BJ (cell line): ENCODE measurements around the gene ABCC4. TPM values are rescaled to one million over a fixed set of nuclear protein-coding genes. Genes with fewer than 3 reads are reported as not detected.

ENCODE experiments used
- CTCF ChIA-PET: fragments of 350-600 bp; formaldehyde crosslinking; extraction: SDS; loops from one replicate; lab custom pipeline; 2021; ENCODE audit warnings: antibody characterized with exemption, inconsistent platforms; lab: Yijun Ruan, JAX
- POLR2A ChIA-PET: fragments of 300-600 bp; sonication (Branson Sonifier 250); formaldehyde crosslinking; extraction: SDS; loops from one replicate; lab custom pipeline; 2021; ENCODE audit warnings: antibody characterized with exemption; lab: Charles Lee
- DNase-seq: peaks from one replicate; pipeline ENCODE4 v3.0.0-alpha.2; 2011; ENCODE audit warnings: low read depth
- H3K27me3 ChIP-seq: 2 replicates; pipeline ENCODE4 v1.6.0; 2011; ENCODE audit warnings: low read length; ENCODE audit not compliant: control insufficient read depth, insufficient read depth
- H3K36me3 ChIP-seq: 2 replicates; pipeline ENCODE4 v1.5.1; 2011; ENCODE audit warnings: low read length; ENCODE audit not compliant: control insufficient read depth, insufficient read depth
- H3K4me3 ChIP-seq: 2 replicates; pipeline ENCODE4 v1.5.1; 2011; ENCODE audit warnings: low read depth, mild to moderate bottlenecking, control low read depth, low read length
- polyA plus RNA-seq: library from polyadenylated mRNA; depleted of rRNA; stranded (reverse); fragments of >200 nt; gene quantifications from 2 replicates; pipeline ENCODE4 v1.2.3, GENCODE V29; 2011
- TF ChIP-seq, protein P1 (sequence below): IDR thresholded peaks from 2 replicates; pipeline ENCODE4 v1.5.1; 2011; ENCODE audit warnings: low read depth, mild to moderate bottlenecking, control low read depth, inconsistent platforms, low read length, moderate library complexity; ENCODE audit not compliant: insufficient read depth

Gene ABCC4
- polyA plus RNA-seq, 1 experiment: 11.2 TPM

DNA sequence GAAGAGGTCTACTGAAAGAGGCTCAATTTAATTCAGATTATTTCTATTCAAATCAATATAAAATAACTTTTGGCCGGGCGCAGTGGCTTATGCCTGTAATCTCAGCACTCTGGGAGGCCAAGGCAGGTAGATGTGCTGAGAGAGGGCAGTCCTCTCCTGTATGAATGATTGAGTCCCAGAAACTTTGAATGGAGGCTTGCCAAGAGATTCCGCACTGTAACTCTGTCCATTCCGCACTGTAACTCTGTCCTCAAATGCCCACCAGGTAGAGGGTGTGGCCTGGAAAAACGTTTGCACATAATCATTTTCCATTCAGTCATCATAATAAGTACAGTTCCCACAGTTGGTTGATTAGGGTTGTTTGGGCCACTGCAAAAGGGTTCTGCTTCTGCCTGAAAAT is 314.2 kb downstream of the ABCC4 start:
- ChIA-PET POLR2A (no interaction called here), CTCF (no interaction called here)
- TF ChIP-seq, protein P1, sequence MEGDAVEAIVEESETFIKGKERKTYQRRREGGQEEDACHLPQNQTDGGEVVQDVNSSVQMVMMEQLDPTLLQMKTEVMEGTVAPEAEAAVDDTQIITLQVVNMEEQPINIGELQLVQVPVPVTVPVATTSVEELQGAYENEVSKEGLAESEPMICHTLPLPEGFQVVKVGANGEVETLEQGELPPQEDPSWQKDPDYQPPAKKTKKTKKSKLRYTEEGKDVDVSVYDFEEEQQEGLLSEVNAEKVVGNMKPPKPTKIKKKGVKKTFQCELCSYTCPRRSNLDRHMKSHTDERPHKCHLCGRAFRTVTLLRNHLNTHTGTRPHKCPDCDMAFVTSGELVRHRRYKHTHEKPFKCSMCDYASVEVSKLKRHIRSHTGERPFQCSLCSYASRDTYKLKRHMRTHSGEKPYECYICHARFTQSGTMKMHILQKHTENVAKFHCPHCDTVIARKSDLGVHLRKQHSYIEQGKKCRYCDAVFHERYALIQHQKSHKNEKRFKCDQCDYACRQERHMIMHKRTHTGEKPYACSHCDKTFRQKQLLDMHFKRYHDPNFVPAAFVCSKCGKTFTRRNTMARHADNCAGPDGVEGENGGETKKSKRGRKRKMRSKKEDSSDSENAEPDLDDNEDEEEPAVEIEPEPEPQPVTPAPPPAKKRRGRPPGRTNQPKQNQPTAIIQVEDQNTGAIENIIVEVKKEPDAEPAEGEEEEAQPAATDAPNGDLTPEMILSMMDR: no peak
- no peak for DNase-seq
- Histone ChIP-seq H3K27me3 (peaks cover 2% of the 10 kb centered on the region; the same call in 1 of the 2 replicates), H3K4me3 (no peak overlapping the region), H3K36me3 (no peaks in the 10 kb centered on the region)

DNA sequence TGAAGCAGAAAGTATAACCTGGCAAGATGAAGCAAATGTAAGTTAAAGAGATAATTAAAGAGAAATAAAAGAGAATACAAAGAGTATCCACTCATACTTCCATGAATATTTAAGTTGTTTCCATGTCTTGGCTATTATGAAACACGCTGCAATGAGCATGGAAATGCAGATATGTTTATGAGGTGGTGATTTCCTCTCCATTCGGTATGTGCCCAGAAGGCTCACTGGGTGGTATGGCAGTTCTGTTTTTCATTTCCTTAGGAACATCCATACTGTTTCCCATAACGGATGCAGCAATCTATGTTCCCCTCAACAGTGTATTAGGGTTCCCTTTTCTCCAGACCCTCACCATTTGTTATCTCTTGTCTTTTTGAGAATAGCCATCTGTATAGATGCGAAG is 316.3 kb downstream of the ABCC4 start:
- TF ChIP-seq, protein P1: no peak
- H3K36me3 ChIP-seq: no peaks in the 10 kb centered on the region
- POLR2A ChIA-PET: no interaction called here

DNA sequence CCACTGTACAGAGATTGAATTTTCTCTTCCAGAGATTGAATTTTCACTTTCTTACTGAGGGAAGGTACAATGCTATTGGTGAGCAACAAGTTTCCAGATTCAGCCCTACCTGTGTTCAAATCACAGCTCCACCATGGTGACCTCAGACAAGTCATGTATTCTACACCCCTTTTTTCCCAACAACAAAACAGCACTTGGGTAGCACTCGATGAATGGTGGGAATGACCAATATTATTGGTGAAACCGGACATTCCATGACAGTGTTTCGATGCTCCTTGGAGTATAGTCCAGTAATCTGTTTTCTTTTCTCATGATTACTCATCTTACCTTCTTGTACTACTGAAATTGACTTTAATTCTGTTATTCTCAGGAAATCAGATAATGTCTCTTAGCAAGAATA is 322.7 kb downstream of the ABCC4 start:
- POLR2A ChIA-PET: no interaction called here
- no peaks in the 10 kb centered on the region for H3K36me3 ChIP-seq
- DNase-seq: no peak
- peaks cover 3% of the 10 kb centered on the region for H3K27me3 ChIP-seq
- CTCF ChIA-PET: no interaction called here
- TF ChIP-seq, protein P1: no peak
- no peak overlapping the region for H3K4me3 ChIP-seq

More for the DNA sequence above, 316.3 kb downstream of the ABCC4 start:
- H3K27me3 ChIP-seq: no peaks in the 10 kb centered on the region; the same call in 1 of the 2 replicates
- CTCF ChIA-PET: interaction anchor here (0.6 kb wide), 1 partner anchor 43 kb away, joined by 3 read pairs; no protein-coding TSS in a partner anchor
- DNase-seq: no peak
- H3K4me3 ChIP-seq: no peak overlapping the region

DNA sequence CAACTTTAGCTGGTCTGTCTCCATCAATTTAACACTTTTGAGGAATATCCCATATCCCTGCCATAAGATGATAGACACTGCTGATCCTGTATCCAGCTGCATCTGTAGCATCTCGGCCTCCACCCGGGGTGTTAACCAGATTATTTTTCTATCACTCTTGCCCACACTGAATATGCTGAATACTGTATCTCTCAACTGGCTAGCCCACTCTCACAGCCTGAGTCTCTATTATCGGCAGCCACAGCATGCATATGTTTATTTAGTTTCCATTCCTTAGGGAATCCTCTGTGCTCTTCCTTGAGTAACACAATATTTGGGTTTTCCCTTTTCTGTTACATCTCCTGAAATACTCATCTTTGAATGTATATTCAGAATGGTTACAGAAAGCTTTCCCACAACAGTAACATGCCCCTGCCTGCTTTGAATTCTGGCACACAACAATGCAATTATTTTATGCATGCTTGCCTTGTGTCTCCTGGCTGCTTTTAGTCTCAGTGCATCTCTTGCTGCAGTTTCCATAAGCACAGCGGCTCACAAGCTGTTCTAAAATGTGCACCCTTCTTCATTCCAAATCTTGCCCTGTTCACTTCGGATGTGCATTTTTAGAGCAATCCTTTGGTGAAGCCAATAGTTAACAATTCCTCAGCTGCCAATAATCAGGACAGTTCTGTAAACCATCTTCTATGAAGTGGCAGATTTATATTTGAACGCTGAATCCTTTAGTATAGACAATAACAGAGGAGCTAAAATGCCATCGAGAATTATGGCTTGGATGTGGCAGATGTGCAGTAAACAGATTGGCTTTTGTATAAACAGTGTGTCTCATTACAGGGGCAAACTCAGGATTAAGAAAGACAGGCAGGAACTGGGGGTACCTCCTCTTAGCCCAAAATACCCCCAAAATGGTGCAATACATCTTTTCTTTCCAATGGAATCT is 327.0 kb downstream of the ABCC4 start:
- POLR2A ChIA-PET: no interaction called here
- DNase-seq: no peak
- TF ChIP-seq, protein P1: no peak
- CTCF ChIA-PET: interaction anchor here (0.7 kb wide), 1 partner anchor 14 kb away, joined by 3 read pairs; no protein-coding TSS in a partner anchor
- Histone ChIP-seq H3K36me3 (no peaks in the 10 kb centered on the region), H3K4me3 (no peak overlapping the region), H3K27me3 (peaks cover 12% of the 10 kb centered on the region)

DNA sequence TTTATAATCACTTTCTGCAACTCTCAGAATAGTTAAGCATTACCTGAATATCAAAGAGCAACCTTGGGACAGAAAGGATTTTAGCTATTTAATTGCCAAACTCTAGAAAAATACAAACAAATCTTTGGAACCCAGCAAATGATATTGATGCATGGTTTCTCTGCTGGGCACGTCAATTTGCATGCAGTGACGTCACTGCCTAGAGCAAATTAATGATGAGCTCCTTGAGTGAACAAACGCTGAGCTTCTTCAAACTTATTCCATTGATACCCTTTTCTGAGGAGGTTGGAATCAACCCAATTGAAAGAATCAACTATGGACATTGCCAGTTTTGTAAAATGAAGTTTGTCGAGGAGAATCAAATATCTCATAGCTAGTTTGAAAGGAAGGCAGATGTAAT is 329.0 kb downstream of the ABCC4 start:
- TF ChIP-seq, protein P1: no peak
- Histone ChIP-seq H3K36me3 (no peaks in the 10 kb centered on the region), H3K27me3 (peaks cover 26% of the 10 kb centered on the region), H3K4me3 (no peak overlapping the region)
- DNase-seq: no peak
- POLR2A ChIA-PET: interaction anchor here (0.7 kb wide), 1 partner anchor 704 kb away, joined by 3 read pairs; the partner anchor contains the start of gene DNAJC3
- CTCF ChIA-PET: interaction anchor here (1.0 kb wide), 1 partner anchor 219 kb away, joined by 3 read pairs; no protein-coding TSS in a partner anchor
